ENCODE data around the gene TMEM44.

Gene TMEM44

GRCh38 chr3:194617827-194618226 is 15.4 kb downstream of the TMEM44 start:
- DNase-seq, result no peak
- Histone ChIP-seq H3K27me3 (replicated peaks in 2 of 5; ENCODE audit: control insufficient read depth in 4 of 5, insufficient read depth in 5 of 5, low read length in 4 of 5) (no peaks in the 10 kb centered on the region), H3K4me1 (ENCODE audit: control extremely low read depth in 1 of 4, control insufficient read depth in 4 of 4, insufficient read depth in 4 of 4, low read length in 3 of 4) (no peaks in the 10 kb centered on the region), H3K9me3 (ENCODE audit: control extremely low read depth in 1 of 5, control insufficient read depth in 4 of 5, insufficient read depth in 2 of 5, low read depth in 1 of 5, low read length in 4 of 5) (no peaks in the 10 kb centered on the region), H3K36me3 (ENCODE audit: control insufficient read depth in 4 of 4, insufficient read depth in 4 of 4, low read length in 3 of 4) (peaks cover 10 to 42% (median 22%) of the 10 kb centered on the region in 4 experiments), H3K27ac (ENCODE audit: insufficient read depth in 1 of 2, low read depth in 1 of 2, low read length in 2 of 2, poor library complexity in 1 of 2, severe bottlenecking in 2 of 2) (no peak overlapping the region), H3K4me3 (ENCODE audit: control insufficient read depth in 1 of 7, extremely low read depth in 1 of 7, insufficient read depth in 4 of 7, low read depth in 2 of 7, low read length in 6 of 7) (no peak overlapping the region)
- CTCF ChIA-PET, result no interaction called here
- POLR2A ChIA-PET, result no interaction called here
- 99% methylated on average over 7 of the region's 9 CpGs for WGBS (ENCODE audit: insufficient coverage)

DNA sequence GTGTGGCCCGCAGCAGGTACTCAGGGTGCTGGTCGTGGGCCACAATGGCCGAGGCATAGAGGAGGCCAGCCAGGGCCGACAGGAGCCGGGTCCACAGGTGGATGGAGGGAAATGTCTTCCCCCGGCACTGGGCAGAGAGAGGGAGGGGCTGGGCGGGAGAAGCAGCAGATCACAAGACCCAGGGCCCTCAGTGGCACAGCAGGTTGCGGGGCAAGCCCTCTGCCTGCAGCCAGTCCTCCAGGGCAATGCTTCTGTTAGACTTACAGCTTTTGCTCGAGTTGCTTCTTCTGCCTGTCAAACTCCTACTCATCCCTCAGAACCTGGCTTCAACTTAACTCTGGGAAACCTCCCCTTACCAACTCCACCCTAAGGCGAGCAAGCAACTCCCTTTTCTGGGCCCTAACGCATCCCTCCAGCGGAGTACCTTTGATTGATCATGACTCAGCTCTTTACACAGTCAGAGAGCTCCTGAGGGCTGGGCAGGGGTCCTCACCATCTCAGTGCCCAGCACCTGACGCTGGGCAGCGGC is 16.0 kb downstream of the TMEM44 start:
- Histone ChIP-seq H3K4me1 (ENCODE audit: control extremely low read depth in 1 of 4, control insufficient read depth in 4 of 4, insufficient read depth in 4 of 4, low read length in 3 of 4) (peaks cover 0 to 3% (median 1%) of the 10 kb centered on the region in 4 experiments), H3K4me3 (ENCODE audit: control insufficient read depth in 1 of 7, extremely low read depth in 1 of 7, insufficient read depth in 4 of 7, low read depth in 2 of 7, low read length in 6 of 7) (no peak overlapping the region), H3K9me3 (ENCODE audit: control extremely low read depth in 1 of 5, control insufficient read depth in 4 of 5, insufficient read depth in 2 of 5, low read depth in 1 of 5, low read length in 4 of 5) (no peaks in the 10 kb centered on the region), H3K27ac (ENCODE audit: insufficient read depth in 1 of 2, low read depth in 1 of 2, low read length in 2 of 2, poor library complexity in 1 of 2, severe bottlenecking in 2 of 2) (no peak overlapping the region), H3K27me3 (replicated peaks in 2 of 5; ENCODE audit: control insufficient read depth in 4 of 5, insufficient read depth in 5 of 5, low read length in 4 of 5) (no peaks in the 10 kb centered on the region), H3K36me3 (ENCODE audit: control insufficient read depth in 4 of 4, insufficient read depth in 4 of 4, low read length in 3 of 4) (peaks cover 9 to 39% (median 21%) of the 10 kb centered on the region in 4 experiments)
- DNase-seq, result no peak
- CTCF ChIA-PET, result interaction anchor here (0.6 kb wide), 1 partner anchor 256 kb away, joined by 3 read pairs; no protein-coding TSS in a partner anchor
- POLR2A ChIA-PET, result no interaction called here
- 98% methylated on average over 10 of the region's 14 CpGs for WGBS (ENCODE audit: insufficient coverage)

GRCh38 chr3:194615226-194615625 is 18.0 kb downstream of the TMEM44 start:
- Histone ChIP-seq H3K4me1 (ENCODE audit: control extremely low read depth in 1 of 4, control insufficient read depth in 4 of 4, insufficient read depth in 4 of 4, low read length in 3 of 4) (peaks cover 0 to 4% (median 3%) of the 10 kb centered on the region in 4 experiments), H3K27me3 (replicated peaks in 2 of 5; ENCODE audit: control insufficient read depth in 4 of 5, insufficient read depth in 5 of 5, low read length in 4 of 5) (no peaks in the 10 kb centered on the region), H3K27ac (ENCODE audit: insufficient read depth in 1 of 2, low read depth in 1 of 2, low read length in 2 of 2, poor library complexity in 1 of 2, severe bottlenecking in 2 of 2) (no peak overlapping the region), H3K9me3 (ENCODE audit: control extremely low read depth in 1 of 5, control insufficient read depth in 4 of 5, insufficient read depth in 2 of 5, low read depth in 1 of 5, low read length in 4 of 5) (no peaks in the 10 kb centered on the region), H3K36me3 (ENCODE audit: control insufficient read depth in 4 of 4, insufficient read depth in 4 of 4, low read length in 3 of 4) (peaks cover 5 to 34% (median 13%) of the 10 kb centered on the region in 4 experiments), H3K4me3 (ENCODE audit: control insufficient read depth in 1 of 7, extremely low read depth in 1 of 7, insufficient read depth in 4 of 7, low read depth in 2 of 7, low read length in 6 of 7) (no peak overlapping the region)
- WGBS (ENCODE audit: insufficient coverage), result 97% methylated on average over 11 of the region's 11 CpGs
- no peak for DNase-seq
- ChIA-PET CTCF (interaction anchor here (1.1 to 2.2 kb wide), 3 partner anchors 11 to 27 kb away, joined by 3 to 8 read pairs (median 3); partner anchors contain the start of gene TMEM44), POLR2A (no interaction called here)

DNA sequence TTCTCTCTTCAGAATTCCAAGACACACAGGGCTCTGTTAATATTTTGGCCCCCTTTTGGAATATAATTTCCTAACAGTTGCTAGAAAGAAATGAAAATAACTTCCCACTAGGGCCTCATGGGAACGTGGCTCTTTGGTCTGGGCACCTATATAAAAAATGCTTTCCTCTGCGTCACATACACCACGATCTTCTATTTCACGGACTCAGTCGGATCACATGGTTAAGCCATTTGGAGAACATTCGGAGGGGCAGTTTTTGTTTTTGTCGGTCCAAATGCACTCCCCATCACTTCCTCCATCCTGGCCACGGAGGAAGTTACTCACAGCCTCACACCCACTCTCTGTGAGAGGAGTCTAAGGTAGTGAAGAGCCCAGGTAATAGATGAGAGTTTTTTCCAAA is 21.0 kb downstream of the TMEM44 start:
- Histone ChIP-seq H3K27me3 (replicated peaks in 2 of 5; ENCODE audit: control insufficient read depth in 4 of 5, insufficient read depth in 5 of 5, low read length in 4 of 5) (no peaks in the 10 kb centered on the region), H3K9me3 (ENCODE audit: control extremely low read depth in 1 of 5, control insufficient read depth in 4 of 5, insufficient read depth in 2 of 5, low read depth in 1 of 5, low read length in 4 of 5) (no peaks in the 10 kb centered on the region), H3K4me3 (ENCODE audit: control insufficient read depth in 1 of 7, extremely low read depth in 1 of 7, insufficient read depth in 4 of 7, low read depth in 2 of 7, low read length in 6 of 7) (no peak overlapping the region), H3K4me1 (ENCODE audit: control extremely low read depth in 1 of 4, control insufficient read depth in 4 of 4, insufficient read depth in 4 of 4, low read length in 3 of 4) (peaks cover 0 to 4% (median 3%) of the 10 kb centered on the region in 4 experiments), H3K36me3 (ENCODE audit: control insufficient read depth in 4 of 4, insufficient read depth in 4 of 4, low read length in 3 of 4) (peaks cover 7 to 31% (median 11%) of the 10 kb centered on the region in 4 experiments), H3K27ac (ENCODE audit: insufficient read depth in 1 of 2, low read depth in 1 of 2, low read length in 2 of 2, poor library complexity in 1 of 2, severe bottlenecking in 2 of 2) (no peak overlapping the region)
- peak in 2 of 3 donors; percentile 17 to 39 for DNase-seq
- CTCF ChIA-PET, result no interaction called here
- 28% methylated on average over 7 of the region's 8 CpGs for WGBS (ENCODE audit: insufficient coverage)
- POLR2A ChIA-PET, result no interaction called here

GRCh38 chr3:194610689-194611088 is 22.5 kb downstream of the TMEM44 start:
- Histone ChIP-seq H3K27me3 (replicated peaks in 2 of 5; ENCODE audit: control insufficient read depth in 4 of 5, insufficient read depth in 5 of 5, low read length in 4 of 5) (no peaks in the 10 kb centered on the region), H3K27ac (ENCODE audit: insufficient read depth in 1 of 2, low read depth in 1 of 2, low read length in 2 of 2, poor library complexity in 1 of 2, severe bottlenecking in 2 of 2) (no peak overlapping the region), H3K4me1 (ENCODE audit: control extremely low read depth in 1 of 4, control insufficient read depth in 4 of 4, insufficient read depth in 4 of 4, low read length in 3 of 4) (peaks cover 0 to 4% (median 3%) of the 10 kb centered on the region in 4 experiments), H3K36me3 (ENCODE audit: control insufficient read depth in 4 of 4, insufficient read depth in 4 of 4, low read length in 3 of 4) (peaks cover 5 to 27% (median 8%) of the 10 kb centered on the region in 4 experiments), H3K4me3 (ENCODE audit: control insufficient read depth in 1 of 7, extremely low read depth in 1 of 7, insufficient read depth in 4 of 7, low read depth in 2 of 7, low read length in 6 of 7) (no peak overlapping the region), H3K9me3 (ENCODE audit: control extremely low read depth in 1 of 5, control insufficient read depth in 4 of 5, insufficient read depth in 2 of 5, low read depth in 1 of 5, low read length in 4 of 5) (no peaks in the 10 kb centered on the region)
- DNase-seq, result no peak
- POLR2A ChIA-PET, result no interaction called here
- 100% methylated on average over 3 of the region's 3 CpGs for WGBS (ENCODE audit: insufficient coverage)
- CTCF ChIA-PET, result interaction anchor here (1.0 to 1.3 kb wide), 6 partner anchors 13 to 137 kb away, joined by 3 to 6 read pairs (median 3); no protein-coding TSS in a partner anchor

DNA sequence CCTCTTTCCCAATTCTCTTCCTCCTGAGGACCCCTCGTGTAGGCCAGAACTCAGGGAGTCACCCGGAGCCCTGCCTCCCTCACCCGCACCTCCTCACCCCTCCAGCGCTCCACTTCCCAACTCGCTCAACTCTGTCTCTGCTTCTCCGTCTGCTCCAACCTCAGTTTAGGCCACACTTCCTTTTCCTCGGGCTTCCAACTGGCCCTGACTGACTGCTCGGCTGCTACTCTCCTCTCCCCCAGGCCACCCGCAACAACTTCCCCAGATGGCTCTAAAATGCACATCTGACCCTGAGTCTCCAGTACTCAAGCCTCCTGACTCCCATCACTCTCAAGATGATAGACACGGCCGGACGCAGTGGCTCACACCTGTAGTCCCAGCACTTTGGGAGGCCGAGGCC is 23.6 kb downstream of the TMEM44 start:
- no peaks in the 10 kb centered on the region for H3K9me3 ChIP-seq (ENCODE audit: control extremely low read depth in 1 of 5, control insufficient read depth in 4 of 5, insufficient read depth in 2 of 5, low read depth in 1 of 5, low read length in 4 of 5)
- H3K4me1 ChIP-seq (ENCODE audit: control extremely low read depth in 1 of 4, control insufficient read depth in 4 of 4, insufficient read depth in 4 of 4, low read length in 3 of 4), result peaks cover 0 to 4% (median 3%) of the 10 kb centered on the region in 4 experiments
- WGBS (ENCODE audit: insufficient coverage), result 99% methylated on average over 11 of the region's 13 CpGs
- DNase-seq, result no peak
- no peaks in the 10 kb centered on the region for H3K27me3 ChIP-seq (replicated peaks in 2 of 5; ENCODE audit: control insufficient read depth in 4 of 5, insufficient read depth in 5 of 5, low read length in 4 of 5)
- CTCF ChIA-PET, result interaction anchor here (1.0 to 1.3 kb wide), 4 partner anchors 12 to 32 kb away, joined by 3 to 6 read pairs (median 3); no protein-coding TSS in a partner anchor
- H3K4me3 ChIP-seq (ENCODE audit: control insufficient read depth in 1 of 7, extremely low read depth in 1 of 7, insufficient read depth in 4 of 7, low read depth in 2 of 7, low read length in 6 of 7), result no peak overlapping the region
- no peak overlapping the region for H3K27ac ChIP-seq (ENCODE audit: insufficient read depth in 1 of 2, low read depth in 1 of 2, low read length in 2 of 2, poor library complexity in 1 of 2, severe bottlenecking in 2 of 2)
- H3K36me3 ChIP-seq (ENCODE audit: control insufficient read depth in 4 of 4, insufficient read depth in 4 of 4, low read length in 3 of 4), result peaks cover 2 to 23% (median 6%) of the 10 kb centered on the region in 4 experiments
- POLR2A ChIA-PET, result no interaction called here

DNA sequence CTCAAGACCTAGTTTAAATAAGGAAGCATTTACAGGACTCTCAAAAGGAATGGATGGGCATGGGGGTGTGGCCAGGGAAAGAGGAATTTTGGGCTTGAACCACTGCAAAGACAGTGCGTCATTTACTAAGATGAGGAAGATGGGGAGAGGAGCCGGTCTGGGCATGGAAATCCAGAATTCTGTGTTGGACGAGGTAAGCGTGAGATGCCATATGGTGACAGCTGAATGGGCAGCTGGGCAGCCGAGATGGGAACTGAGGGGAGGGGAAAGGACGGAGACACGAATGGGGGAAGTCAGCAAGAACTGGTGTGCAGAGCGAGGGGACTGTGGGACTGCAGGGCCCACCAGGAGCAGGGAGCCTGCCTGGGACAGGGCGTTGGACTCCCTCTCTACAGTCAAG is 24.2 kb downstream of the TMEM44 start:
- no peak overlapping the region for H3K27ac ChIP-seq (ENCODE audit: insufficient read depth in 1 of 2, low read depth in 1 of 2, low read length in 2 of 2, poor library complexity in 1 of 2, severe bottlenecking in 2 of 2)
- CTCF ChIA-PET, result no interaction called here
- WGBS (ENCODE audit: insufficient coverage), result 95% methylated on average over 4 of the region's 9 CpGs

More for the DNA sequence above, 24.2 kb downstream of the TMEM44 start:
- Histone ChIP-seq H3K27me3 (replicated peaks in 2 of 5; ENCODE audit: control insufficient read depth in 4 of 5, insufficient read depth in 5 of 5, low read length in 4 of 5) (no peaks in the 10 kb centered on the region), H3K36me3 (ENCODE audit: control insufficient read depth in 4 of 4, insufficient read depth in 4 of 4, low read length in 3 of 4) (peaks cover 5 to 28% (median 6%) of the 10 kb centered on the region in 4 experiments), H3K4me3 (ENCODE audit: control insufficient read depth in 1 of 7, extremely low read depth in 1 of 7, insufficient read depth in 4 of 7, low read depth in 2 of 7, low read length in 6 of 7) (no peak overlapping the region), H3K4me1 (ENCODE audit: control extremely low read depth in 1 of 4, control insufficient read depth in 4 of 4, insufficient read depth in 4 of 4, low read length in 3 of 4) (peaks cover 0 to 4% (median 3%) of the 10 kb centered on the region in 4 experiments), H3K9me3 (ENCODE audit: control extremely low read depth in 1 of 5, control insufficient read depth in 4 of 5, insufficient read depth in 2 of 5, low read depth in 1 of 5, low read length in 4 of 5) (no peaks in the 10 kb centered on the region)
- POLR2A ChIA-PET, result no interaction called here
- no peak for DNase-seq

Measured in common myeloid progenitor, CD34-positive (primary cell).